SU-DHL-6 (cell line): Measurements from ENCODE around the gene POT1.

Source experiments
- H2AFZ ChIP-seq: fragments of 200-600 bp; sonication (generic); 2 replicates; pipeline ENCODE4 v1.6.1; 2014; ENCODE audit warnings: low read depth, mild to moderate bottlenecking, moderate library complexity, mixed read lengths, antibody characterized with exemption, low read length; ENCODE audit not compliant: severe bottlenecking
- H3F3A ChIP-seq: fragments of 200-600 bp; shearing (Covaris generic); 2 replicates; pipeline ENCODE4 v1.6.0; 2016; ENCODE audit warnings: antibody characterized with exemption, mild to moderate bottlenecking; ENCODE audit not compliant: insufficient read depth
- H3K27ac ChIP-seq: fragments of 200-600 bp; sonication (generic); 2 replicates; pipeline ENCODE4 v1.5.1; 2016; ENCODE audit warnings: low read depth, mild to moderate bottlenecking, low read length, moderate library complexity, mixed read lengths
- H3K27me3 ChIP-seq: fragments of 200-600 bp; sonication (generic), shearing (Covaris generic); 2 replicates; pipeline ENCODE4 v1.6.0; 2014; ENCODE audit warnings: mild to moderate bottlenecking, low read length
- H3K36me3 ChIP-seq: fragments of 200-600 bp; sonication (generic); 2 replicates; pipeline ENCODE4 v1.6.1; 2014; ENCODE audit warnings: mild to moderate bottlenecking, low read length, mixed read lengths
- H3K4me2 ChIP-seq: fragments of 300-600, 200-600 bp; shearing (Covaris generic), sonication (generic); 2 replicates; pipeline ENCODE4 v1.6.0; 2014; ENCODE audit warnings: low read length, low read depth, mild to moderate bottlenecking; ENCODE audit not compliant: poor library complexity, severe bottlenecking
- H3K4me3 ChIP-seq: fragments of 200-600 bp; sonication (generic); 2 replicates; pipeline ENCODE4 v1.5.1; 2014; ENCODE audit warnings: antibody characterized with exemption, low read length, mild to moderate bottlenecking, mixed read lengths; ENCODE audit not compliant: insufficient read depth, poor library complexity, severe bottlenecking
- H3K79me2 ChIP-seq: fragments of 200-600 bp; sonication (generic); 2 replicates; pipeline ENCODE4 v1.6.1; 2014; ENCODE audit warnings: mild to moderate bottlenecking, low read length, moderate library complexity; ENCODE audit not compliant: insufficient read depth
- H3K9ac ChIP-seq: fragments of 200-600 bp; sonication (generic); 2 replicates; pipeline ENCODE4 v1.7.0; 2014; ENCODE audit warnings: mild to moderate bottlenecking, low read length
- H3K9me2 ChIP-seq: fragments of 200-600 bp; sonication (generic); replicated peaks from 2 replicates; pipeline ENCODE4 v1.6.1; 2014; ENCODE audit warnings: low read length; ENCODE audit not compliant: insufficient read depth
- H3K9me3 ChIP-seq: fragments of 200-600 bp; sonication (generic); 2 replicates; pipeline ENCODE4 v1.6.1; 2014; ENCODE audit warnings: low read length, mixed read lengths; ENCODE audit not compliant: insufficient read depth
- H4K20me1 ChIP-seq: fragments of 200-600 bp; sonication (generic); 2 replicates; pipeline ENCODE4 v1.6.1; 2014; ENCODE audit warnings: low read depth, mild to moderate bottlenecking, antibody characterized with exemption, low read length, moderate library complexity, mixed read lengths
- EZH2phosphoT487 ChIP-seq: fragments of 200-600 bp; sonication (generic), shearing (Covaris generic); conservative IDR thresholded peaks from 2 replicates; pipeline ENCODE4 v1.6.1; 2018; ENCODE audit warnings: mild to moderate bottlenecking, antibody characterized with exemption, low read length, moderate library complexity, mixed read lengths
- TF ChIP-seq, protein P1 (sequence below): fragments of 200-600 bp; sonication (generic); IDR thresholded peaks from one replicate; pipeline ENCODE4 v1.5.1; 2017; ENCODE audit warnings: antibody characterized with exemption, mild to moderate bottlenecking, low read length, moderate library complexity; ENCODE audit not compliant: insufficient read depth, poor library complexity, severe bottlenecking

The POT1 gene

GRCh38 chr7:124776153-124776552 is 153.5 kb downstream of the POT1 start:
- Histone ChIP-seq H4K20me1 (no peaks in the 10 kb centered on the region), H2AFZ (no peak overlapping the region), H3K36me3 (no peaks in the 10 kb centered on the region), H3K9me2 (no peaks in the 10 kb centered on the region), H3K9ac (no peak overlapping the region), H3K9me3 (no peaks in the 10 kb centered on the region), H3K4me2 (no peak overlapping the region), H3K27me3 (no peaks in the 10 kb centered on the region), H3K4me3 (no peak overlapping the region), H3K27ac (no peak overlapping the region), H3K79me2 (no peaks in the 10 kb centered on the region), H3F3A (no peaks in the 10 kb centered on the region)
- TF ChIP-seq, protein P1, sequence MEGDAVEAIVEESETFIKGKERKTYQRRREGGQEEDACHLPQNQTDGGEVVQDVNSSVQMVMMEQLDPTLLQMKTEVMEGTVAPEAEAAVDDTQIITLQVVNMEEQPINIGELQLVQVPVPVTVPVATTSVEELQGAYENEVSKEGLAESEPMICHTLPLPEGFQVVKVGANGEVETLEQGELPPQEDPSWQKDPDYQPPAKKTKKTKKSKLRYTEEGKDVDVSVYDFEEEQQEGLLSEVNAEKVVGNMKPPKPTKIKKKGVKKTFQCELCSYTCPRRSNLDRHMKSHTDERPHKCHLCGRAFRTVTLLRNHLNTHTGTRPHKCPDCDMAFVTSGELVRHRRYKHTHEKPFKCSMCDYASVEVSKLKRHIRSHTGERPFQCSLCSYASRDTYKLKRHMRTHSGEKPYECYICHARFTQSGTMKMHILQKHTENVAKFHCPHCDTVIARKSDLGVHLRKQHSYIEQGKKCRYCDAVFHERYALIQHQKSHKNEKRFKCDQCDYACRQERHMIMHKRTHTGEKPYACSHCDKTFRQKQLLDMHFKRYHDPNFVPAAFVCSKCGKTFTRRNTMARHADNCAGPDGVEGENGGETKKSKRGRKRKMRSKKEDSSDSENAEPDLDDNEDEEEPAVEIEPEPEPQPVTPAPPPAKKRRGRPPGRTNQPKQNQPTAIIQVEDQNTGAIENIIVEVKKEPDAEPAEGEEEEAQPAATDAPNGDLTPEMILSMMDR: no peak
- no peak for TF ChIP-seq EZH2phosphoT487

GRCh38 chr7:124775422-124775821 is 154.2 kb downstream of the POT1 start:
- H3K9me2 ChIP-seq: no peaks in the 10 kb centered on the region
- H2AFZ ChIP-seq: no peak overlapping the region
- H3F3A ChIP-seq: no peaks in the 10 kb centered on the region
- H4K20me1 ChIP-seq: no peaks in the 10 kb centered on the region
- no peak for TF ChIP-seq EZH2phosphoT487
- TF ChIP-seq, protein P1: no peak
- H3K4me3 ChIP-seq: no peak overlapping the region
- H3K9ac ChIP-seq: no peak overlapping the region
- H3K36me3 ChIP-seq: no peaks in the 10 kb centered on the region
- no peaks in the 10 kb centered on the region for H3K79me2 ChIP-seq
- no peak overlapping the region for H3K27ac ChIP-seq
- no peaks in the 10 kb centered on the region for H3K27me3 ChIP-seq
- no peak overlapping the region for H3K4me2 ChIP-seq
- H3K9me3 ChIP-seq: no peaks in the 10 kb centered on the region

DNA sequence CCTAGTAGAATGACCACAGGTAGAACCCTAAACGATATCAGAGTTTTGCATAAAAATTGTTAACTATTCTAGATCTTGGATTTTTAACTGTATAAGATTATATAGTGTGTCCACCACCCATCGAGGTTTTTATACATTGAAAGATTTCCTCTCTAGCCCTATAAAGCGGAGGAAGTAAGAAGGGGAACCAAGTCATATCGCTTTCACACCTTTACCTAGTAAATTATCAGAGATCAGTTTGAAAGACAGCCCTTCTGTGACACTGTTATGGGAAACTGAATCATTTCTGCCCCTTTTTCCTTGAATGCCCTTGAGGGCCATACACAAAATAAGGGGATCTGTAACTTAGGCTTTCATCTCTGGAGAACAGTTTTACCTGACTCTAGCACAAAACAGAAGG is 155.7 kb downstream of the POT1 start:
- H3K4me3 ChIP-seq: no peak overlapping the region
- H2AFZ ChIP-seq: no peak overlapping the region
- H3K9me2 ChIP-seq: no peaks in the 10 kb centered on the region
- no peak for TF ChIP-seq EZH2phosphoT487
- TF ChIP-seq, protein P1: no peak
- H4K20me1 ChIP-seq: no peaks in the 10 kb centered on the region
- no peaks in the 10 kb centered on the region for H3K79me2 ChIP-seq
- H3K4me2 ChIP-seq: no peak overlapping the region
- no peak overlapping the region for H3K9ac ChIP-seq
- no peaks in the 10 kb centered on the region for H3K36me3 ChIP-seq
- H3F3A ChIP-seq: no peaks in the 10 kb centered on the region
- H3K9me3 ChIP-seq: no peaks in the 10 kb centered on the region
- no peak overlapping the region for H3K27ac ChIP-seq
- H3K27me3 ChIP-seq: no peaks in the 10 kb centered on the region
